Erythroblast (primary cell): ENCODE data around the gene SLC11A1.

ENCODE experiments used
- DNase-seq, 2 experiments: peaks; one replicate each; lab custom pipeline; 2025; lab: John Stamatoyannopoulos, UW
- GATA1 ChIP-seq: IDR thresholded peaks from 2 replicates; pipeline ENCODE4 v1.6.1; 2011; ENCODE audit warnings: low read depth, mild to moderate bottlenecking, control low read depth, low read length, moderate library complexity
- POLR2A ChIP-seq: IDR thresholded peaks from 2 replicates; pipeline ENCODE4 v1.6.1; 2011; ENCODE audit warnings: mild to moderate bottlenecking, low read length

The SLC11A1 gene

GRCh38 chr2:218434456-218434855 lies 52.4 kb downstream of the SLC11A1 start:
- no peak for DNase-seq

DNA sequence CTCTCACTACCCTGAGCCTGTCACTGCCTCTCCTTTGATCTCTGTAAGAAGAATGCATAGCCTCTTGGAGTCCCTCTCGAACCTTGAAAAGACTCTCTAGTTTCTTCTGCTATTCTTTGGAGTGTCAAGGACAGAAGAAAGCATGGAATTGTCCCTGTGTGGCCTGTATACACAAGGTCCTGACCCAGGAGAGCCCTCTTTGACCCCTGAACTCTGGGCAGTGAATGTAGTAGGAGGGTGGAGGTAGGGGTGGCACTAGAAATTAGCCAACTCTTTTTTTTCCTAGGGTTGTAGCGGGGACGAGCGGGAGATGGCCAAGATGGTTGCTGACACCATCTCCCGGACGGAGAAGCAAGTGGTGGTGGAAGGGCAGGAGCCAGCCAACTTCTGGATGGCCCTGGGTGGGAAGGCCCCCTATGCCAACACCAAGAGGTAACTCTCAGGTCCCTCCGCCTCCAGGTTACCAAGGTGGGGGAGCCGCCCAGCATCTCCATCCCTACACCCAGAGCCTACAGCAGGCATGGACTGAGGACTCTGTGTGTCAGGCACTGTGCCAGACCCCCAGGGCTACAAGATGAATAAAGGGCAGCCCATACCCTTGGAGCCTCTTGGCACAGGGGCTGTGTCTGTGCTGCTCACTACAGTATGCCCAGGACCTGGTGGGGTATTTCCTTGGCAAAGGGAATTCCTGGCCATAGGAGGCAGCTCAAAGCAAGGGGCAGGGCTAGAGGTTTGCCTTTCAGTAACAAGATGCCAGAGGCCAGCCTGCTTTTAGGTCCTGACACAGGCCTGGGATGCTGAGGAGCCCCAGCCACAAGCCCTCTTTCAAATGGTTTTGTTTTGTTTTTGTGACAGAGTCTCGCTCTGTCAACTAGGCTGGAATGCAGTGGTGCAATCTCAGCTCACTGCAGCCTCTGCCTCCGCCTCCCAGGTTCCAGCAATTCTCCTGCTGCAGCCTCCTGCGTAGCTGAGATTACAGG lies 53.2 kb downstream of the SLC11A1 start:
- no peak for DNase-seq
- no peak for TF ChIP-seq POLR2A
- no peak for TF ChIP-seq GATA1

More at GRCh38 chr2:218434456-218434855, 52.4 kb downstream of the SLC11A1 start:
- no peak for TF ChIP-seq GATA1
- no peak for TF ChIP-seq POLR2A

DNA sequence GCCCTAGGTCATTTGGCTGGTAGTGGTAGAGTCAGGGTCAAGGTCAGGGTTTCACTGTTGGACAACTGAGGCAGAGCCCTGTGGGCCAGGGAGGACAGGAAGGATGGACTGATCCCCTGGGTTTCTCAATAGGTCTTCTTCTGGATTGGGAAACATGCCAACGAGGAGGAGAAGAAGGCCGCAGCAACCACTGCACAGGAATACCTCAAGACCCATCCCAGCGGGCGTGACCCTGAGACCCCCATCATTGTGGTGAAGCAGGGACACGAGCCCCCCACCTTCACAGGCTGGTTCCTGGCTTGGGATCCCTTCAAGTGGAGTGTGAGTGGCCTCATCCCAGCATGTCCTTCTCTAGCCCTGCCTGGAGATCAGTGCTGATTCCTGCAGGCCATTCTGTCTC lies 54.9 kb downstream of the SLC11A1 start:
- no peak for DNase-seq
- TF ChIP-seq GATA1 (no peak), POLR2A (no peak)

GRCh38 chr2:218437969-218438368 lies 55.9 kb downstream of the SLC11A1 start:
- no peak for DNase-seq
- TF ChIP-seq POLR2A (no peak), GATA1 (no peak)

DNA sequence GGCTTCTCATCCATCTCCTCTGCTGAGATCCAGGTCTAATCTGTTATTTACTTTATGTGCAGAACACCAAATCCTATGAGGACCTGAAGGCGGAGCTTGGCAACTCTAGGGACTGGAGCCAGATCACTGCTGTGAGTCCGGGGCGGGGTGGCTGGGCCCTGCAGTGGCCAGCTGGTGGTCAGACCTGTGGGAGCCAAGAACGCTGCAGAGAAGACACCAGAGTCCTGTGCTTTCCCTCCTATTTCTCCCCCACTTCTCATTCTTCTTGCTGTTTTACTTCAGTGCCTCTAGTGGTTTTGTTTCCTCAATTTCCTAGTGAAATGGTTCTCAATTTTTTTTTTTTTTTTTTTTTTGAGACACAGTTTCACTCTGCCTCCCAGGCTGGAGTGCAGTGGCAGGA lies 56.5 kb downstream of the SLC11A1 start:
- DNase-seq: no peak
- TF ChIP-seq GATA1 (no peak), POLR2A (no peak)

DNA sequence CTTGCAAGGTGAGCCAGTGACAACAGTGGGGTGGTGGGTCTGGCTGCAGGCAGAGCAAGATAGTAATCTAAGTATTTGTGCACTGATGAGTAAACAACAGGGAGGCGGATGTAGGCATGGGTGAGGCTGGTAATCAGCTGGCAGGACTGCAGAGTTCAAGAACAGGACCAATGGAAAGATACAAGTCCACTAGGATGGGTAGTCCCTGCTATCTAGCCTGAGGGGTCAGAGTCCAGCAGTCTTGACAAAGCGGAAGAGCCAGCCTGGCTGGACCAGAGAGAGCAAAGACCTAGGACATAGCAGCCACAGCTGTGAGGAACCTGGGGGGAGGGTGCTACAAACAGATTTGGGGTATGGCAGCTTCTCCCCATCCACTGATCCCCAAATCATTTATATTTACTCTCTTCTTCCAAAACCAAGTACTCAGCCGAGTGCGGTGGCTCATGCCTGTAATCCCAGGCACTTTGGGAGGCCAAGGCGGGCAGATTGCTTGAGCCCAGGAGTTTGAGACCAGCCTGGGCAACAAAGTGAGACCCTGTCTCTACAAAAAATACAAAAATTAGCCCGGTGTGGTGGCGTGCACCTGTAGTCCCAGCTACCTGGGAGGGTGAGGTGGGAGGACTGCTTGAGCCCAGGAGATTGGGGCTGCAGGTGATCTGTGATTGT lies 62.8 kb downstream of the SLC11A1 start:
- DNase-seq: no peak

DNA sequence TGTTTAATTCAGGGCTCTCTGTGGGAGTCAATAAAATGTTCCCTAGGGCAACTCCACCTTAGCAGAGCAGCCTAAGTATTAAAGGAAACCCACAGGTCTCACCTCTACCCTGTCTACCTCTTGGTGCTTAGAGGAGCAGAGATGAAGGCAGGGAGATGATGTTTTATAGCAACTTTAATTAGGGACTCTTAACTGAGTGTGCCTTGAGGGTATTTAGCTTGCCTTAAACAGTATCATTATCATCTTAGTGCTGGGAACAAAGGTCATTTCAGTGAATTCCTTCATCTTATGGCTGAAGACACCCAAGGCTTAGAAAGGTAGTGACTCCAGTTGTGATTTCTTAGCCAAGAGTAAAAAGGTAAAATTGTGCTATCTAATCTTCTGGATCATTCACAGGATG lies 63.5 kb downstream of the SLC11A1 start:
- DNase-seq: no peak

More for the DNA sequence above, 62.8 kb downstream of the SLC11A1 start:
- TF ChIP-seq POLR2A (no peak), GATA1 (no peak)

More for the DNA sequence above, 63.5 kb downstream of the SLC11A1 start:
- no peak for TF ChIP-seq POLR2A
- TF ChIP-seq GATA1: no peak
